Activated CD4-positive, alpha-beta T cell treated with anti-CD3 and anti-CD28 coated beads, Interleukin-2, amount 50 U/mL, for 24 hours (primary cell): ENCODE measurements around the gene SLC25A6.
"Not testable (repeated sequence)": the region's sequence is repeated elsewhere in the genome, so short reads cannot be mapped to it uniquely, and the experiment has no call there.

Source experiments
- DNase-seq, 2 donors: peaks; one replicate each; pipeline ENCODE4 v3.0.0-alpha.2; 2020; ENCODE audit warnings: low read depth in 1 of 2, low spot score in 1 of 2

The SLC25A6 gene

DNA sequence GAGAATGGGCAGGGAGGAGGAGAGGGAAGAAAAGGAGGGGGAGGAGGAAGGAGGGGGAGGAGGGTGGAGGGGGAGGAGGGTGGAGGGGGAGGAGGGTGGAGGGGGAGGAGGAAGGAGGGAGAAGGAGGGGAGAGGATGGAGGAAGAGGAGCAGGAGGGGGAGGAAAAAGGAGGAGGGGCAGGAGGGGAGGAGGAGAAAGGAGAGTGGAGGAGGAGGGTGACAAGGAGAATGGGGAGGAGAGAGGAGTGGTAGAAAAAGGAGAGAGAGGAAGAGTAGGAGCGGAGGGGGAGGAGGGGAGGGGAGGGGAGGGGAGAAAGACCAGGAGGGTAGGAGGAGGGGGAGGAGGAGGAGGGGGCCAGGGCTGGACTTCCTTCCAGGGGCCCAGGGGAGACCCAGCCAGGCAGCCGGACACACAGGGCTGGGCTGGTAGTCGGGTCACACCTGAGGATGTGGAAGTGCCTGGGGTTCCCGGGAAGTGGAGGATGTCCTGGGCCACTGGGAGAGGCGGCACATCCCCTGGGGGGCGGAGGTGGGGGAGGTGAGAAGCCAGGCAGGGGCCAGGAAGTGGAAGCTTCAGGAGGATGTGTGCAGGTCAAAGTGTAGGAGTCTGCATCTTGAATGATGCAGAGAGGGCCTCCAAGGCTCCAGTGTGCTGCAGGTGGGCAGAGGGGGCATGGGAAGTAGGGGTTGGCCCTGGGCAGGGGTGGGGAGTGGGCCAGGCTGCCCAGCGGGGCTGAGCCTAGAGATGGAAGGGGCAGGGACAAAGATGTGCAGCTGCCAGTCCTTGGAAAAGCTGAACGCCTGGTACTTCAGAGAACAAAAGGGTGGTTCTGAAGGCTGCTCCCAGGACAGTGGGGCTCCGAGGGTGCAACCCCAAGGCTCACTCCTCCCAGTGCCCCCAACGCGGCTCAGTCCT lies 36.5 kb downstream of the SLC25A6 start:
- no peak for DNase-seq

DNA sequence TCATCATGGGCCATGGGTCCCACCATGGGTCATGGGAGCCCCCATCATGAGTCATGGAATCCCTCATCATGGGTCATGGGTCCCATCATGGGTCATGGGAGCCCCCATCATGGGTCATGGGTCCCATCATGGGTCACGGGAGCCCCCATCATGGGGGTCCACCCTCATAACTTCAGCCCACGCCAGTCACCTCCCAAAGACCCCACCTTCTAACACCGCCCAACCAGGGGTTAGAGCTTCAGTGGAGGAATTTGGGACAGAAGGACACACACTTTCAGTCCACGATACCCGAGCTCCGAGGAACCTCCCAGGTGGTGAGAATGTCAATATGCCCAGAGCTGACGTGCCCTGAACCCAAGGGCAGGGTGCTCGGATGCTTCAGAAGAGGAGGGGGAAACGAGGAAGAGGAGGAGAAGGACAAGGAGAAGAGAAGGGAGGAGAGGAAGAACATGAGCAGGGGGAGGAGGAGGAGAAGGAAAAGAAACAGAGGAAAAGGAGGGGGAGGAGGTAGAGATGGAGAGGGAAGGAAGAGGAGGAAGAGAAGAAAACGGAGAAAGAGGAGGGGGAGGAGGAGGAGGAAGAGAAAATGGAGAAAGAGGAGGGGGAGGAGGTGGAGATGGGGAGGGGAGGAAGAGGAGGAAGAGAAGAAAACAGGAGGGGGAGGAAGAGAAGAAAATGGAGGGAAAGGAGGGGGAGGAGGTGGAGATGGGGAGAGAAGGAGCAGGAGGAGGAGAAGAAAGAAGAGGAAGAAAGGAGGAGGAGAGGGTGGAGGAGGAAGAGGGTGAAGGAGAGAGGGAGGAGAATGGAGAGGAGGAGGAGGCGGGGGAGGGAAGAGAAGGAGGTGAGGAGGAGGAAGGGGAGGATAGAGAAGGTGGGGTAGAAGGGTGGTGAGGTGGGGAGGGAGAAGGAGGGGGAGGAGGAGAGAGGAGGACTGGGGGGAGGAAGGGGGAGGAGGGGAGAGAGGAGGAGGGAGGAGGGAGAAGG lies 37.6 kb downstream of the SLC25A6 start:
- DNase-seq, result no peak

DNA sequence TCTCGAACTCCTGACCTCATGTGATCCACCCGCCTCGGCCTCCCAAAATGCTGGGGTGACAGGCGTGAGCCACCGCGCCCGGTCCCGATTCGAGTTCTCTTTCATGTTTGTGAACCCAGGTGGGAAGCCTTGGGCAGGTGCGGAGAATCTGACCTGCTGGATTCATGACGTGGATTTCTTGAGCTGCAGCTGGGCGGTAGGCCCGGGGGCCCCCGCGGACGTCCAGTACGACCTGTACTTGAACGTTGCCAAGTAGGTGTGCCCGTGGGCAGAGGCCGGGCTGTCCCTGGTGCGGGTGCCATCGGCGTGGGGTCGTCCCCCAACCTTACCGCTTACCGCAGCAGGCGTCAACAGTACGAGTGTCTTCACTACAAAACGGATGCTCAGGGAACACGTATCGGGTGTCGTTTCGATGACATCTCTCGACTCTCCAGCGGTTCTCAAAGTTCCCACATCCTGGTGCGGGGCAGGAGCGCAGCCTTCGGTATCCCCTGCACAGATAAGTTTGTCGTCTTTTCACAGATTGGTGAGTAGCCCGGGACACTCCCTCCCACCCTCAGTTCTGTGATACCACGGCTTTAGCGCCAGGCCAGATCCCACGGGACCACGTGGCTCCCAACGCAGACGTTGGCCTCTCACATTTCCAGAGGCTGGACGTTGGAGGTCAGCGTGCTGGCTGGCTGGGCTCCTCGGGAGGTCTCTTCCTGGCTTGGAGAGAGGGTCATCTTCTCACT lies 39.8 kb downstream of the SLC25A6 start:
- DNase-seq, result no peak

DNA sequence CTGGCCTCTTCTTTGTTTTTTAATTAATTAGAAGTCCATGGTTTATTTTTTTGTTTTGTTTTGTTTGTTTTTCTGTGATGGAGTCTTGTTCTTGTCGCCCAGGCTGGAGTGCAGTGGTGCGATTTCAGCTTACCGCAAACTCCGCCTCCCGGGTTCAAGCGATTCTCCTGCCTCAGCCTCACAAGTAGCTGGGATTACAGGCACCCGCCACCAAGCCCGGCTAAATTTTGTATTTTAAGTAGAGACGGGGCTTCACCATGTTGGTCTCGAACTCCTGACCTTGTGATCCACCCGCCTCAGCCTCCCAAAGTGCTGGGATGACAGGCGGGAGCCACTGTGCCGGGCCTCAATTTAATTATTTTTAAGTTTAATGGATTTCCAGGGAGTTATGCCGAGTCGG lies 42.3 kb downstream of the SLC25A6 start:
- DNase-seq, result not testable (repeated sequence)

DNA sequence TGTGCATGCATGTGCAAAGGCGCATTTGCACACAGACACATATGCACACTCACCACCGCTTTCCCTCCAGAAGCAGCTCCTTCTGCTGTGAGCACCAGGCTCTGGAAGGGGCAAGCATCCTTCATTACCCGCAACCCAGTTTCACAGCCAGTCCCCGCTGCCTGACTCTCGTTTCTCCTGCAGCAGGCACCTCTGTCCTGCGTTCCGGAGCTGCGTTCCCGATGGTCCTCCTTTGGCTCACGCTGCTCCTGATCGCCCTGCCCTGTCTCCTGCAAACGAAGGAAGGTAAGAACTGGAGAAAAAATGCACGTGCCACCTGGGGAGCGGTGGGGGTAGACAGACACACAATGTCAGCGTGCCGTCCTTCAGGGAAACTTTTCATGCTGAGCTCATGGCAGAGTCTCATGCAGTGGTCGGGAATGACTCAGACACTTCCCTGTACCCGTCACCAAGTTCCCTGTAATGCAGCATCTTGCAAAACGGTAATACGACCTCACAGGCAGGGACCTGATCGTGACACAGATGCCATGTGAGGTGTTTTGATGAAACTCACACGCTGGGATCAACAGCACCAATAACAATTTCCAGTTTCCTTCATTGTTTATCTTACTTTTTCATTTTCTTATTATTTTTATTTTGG lies 50.2 kb downstream of the SLC25A6 start:
- DNase-seq, result no peak

DNA sequence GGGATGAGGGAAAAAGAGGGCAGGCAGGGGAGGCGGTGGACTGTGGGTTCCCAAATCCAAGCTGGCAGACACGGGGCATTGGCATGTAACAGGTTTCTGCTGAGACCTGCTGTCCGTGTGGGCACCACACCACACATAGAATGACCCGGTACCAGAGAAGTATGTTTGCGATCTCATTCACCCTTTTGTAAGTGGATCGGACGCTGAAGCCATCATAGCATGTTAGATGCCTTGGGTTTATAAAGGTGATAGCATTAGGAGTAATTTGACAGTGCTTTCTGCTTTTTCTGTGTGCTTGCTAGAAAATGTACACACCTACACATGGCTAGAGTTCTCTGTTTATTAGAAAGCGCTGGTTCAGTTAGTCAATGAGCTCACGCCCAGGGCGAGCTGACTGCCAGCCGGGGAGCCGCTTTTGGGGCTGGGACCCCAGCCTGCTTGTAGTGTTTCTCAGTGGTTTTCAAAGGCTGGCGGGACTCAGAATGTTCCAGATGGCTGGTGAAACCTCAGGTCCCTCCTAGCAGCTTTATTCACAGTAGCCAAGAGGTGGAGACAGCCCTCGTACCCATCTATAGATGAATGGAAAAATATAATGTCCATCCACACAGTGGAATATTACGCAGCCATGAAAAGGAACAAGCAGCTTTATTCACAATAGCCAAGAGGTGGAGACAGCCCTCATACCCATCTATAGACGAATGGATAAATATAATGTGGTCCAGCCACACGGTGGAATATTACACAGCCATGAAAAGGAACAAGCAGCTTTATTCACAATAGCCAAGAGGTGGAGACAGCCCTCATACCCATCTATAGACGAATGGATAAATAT lies 54.7 kb downstream of the SLC25A6 start:
- DNase-seq, result no peak

DNA sequence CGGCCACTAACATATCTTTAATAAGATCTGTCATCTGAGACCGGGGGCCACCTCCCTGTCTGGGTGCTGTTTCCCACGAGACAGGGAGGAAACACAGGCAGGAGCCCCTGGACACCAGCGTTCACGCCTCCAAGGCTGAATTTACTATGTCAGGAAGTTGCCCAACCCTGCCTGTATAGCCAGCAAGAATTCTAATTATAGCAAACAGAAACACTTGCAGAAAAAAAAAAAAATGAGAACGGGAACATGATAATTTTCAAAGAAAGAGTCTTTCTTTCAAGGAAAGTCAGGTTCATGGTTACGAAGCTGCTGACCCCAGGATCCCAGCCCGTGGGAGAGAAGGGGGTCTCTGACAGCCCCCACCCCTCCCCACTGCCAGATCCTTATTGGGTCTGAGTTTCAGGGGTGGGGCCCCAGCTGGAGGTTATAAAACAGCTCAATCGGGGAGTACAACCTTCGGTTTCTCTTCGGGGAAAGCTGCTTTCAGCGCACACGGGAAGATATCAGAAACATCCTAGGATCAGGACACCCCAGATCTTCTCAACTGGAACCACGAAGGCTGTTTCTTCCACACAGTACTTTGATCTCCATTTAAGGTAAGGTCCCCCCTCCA lies 55.5 kb downstream of the SLC25A6 start, which contains the start of gene IL3RA:
Gene IL3RA, plus strand, starts transcription at position 455 of the 613 bp plus-strand sequence. CDS start 4,981 bp downstream, outside the sequence.
- no peak for DNase-seq
